KMS-11 (cell line): ENCODE results near the gene FHAD1.

Experiments
- H2AFZ ChIP-seq: fragments of 200-600 bp; sonication (generic); 2 replicates; pipeline ENCODE4 v1.6.1; 2016; ENCODE audit warnings: antibody characterized with exemption, mixed run types, low read depth
- H3K27ac ChIP-seq: fragments of 200-600 bp; sonication (generic); 2 replicates; pipeline ENCODE4 v1.6.1; 2016; ENCODE audit warnings: mild to moderate bottlenecking, mixed run types
- H3K27me3 ChIP-seq: fragments of 200-600 bp; sonication (generic); 2 replicates; pipeline ENCODE4 v1.6.1; 2017; ENCODE audit warnings: mild to moderate bottlenecking, low read depth, mixed run types, moderate library complexity; ENCODE audit not compliant: insufficient read depth
- H3K36me3 ChIP-seq: fragments of 200-600 bp; sonication (generic); 2 replicates; pipeline ENCODE4 v1.6.1; 2017; ENCODE audit warnings: mild to moderate bottlenecking, mixed run types; ENCODE audit not compliant: insufficient read depth
- H3K4me1 ChIP-seq: fragments of 200-600 bp; sonication (generic); 2 replicates; pipeline ENCODE4 v1.6.1; 2016; ENCODE audit warnings: mild to moderate bottlenecking, low read depth, mixed run types; ENCODE audit not compliant: poor library complexity, severe bottlenecking
- H3K4me2 ChIP-seq: fragments of 200-600 bp; sonication (generic); 2 replicates; pipeline ENCODE4 v1.7.0; 2016; ENCODE audit warnings: mild to moderate bottlenecking, mixed run types
- H3K4me3 ChIP-seq: fragments of 200-600 bp; sonication (generic); IDR thresholded peaks from 2 replicates; pipeline ENCODE4 v1.6.1; 2017; ENCODE audit warnings: low read depth, low read length, mixed read lengths; ENCODE audit not compliant: insufficient read depth
- H3K79me2 ChIP-seq: fragments of 200-600 bp; sonication (generic); 2 replicates; pipeline ENCODE4 v1.6.1; 2016; ENCODE audit warnings: low read depth, mixed run types; ENCODE audit not compliant: insufficient read depth
- H3K9ac ChIP-seq: fragments of 200-600 bp; sonication (generic); 2 replicates; pipeline ENCODE4 v1.6.1; 2016; ENCODE audit warnings: mild to moderate bottlenecking, mixed run types
- H4K20me1 ChIP-seq: fragments of 200-600 bp; sonication (generic); 2 replicates; pipeline ENCODE4 v1.6.1; 2016; ENCODE audit warnings: mild to moderate bottlenecking, mixed run types; ENCODE audit not compliant: insufficient read depth
- CTCF ChIP-seq: fragments of 200-600 bp; sonication (generic); conservative IDR thresholded peaks from 2 replicates; pipeline ENCODE4 v1.6.1; 2017; ENCODE audit warnings: low read depth, mild to moderate bottlenecking, antibody characterized with exemption, low read length, moderate library complexity, mixed read lengths

FHAD1 gene

GRCh38 chr1:15362737-15363128 is 115.7 kb downstream of the FHAD1 start:
- Histone ChIP-seq H3K4me1 (no peaks in the 10 kb centered on the region), H3K4me3 (no peak overlapping the region), H2AFZ (no peak overlapping the region)

DNA sequence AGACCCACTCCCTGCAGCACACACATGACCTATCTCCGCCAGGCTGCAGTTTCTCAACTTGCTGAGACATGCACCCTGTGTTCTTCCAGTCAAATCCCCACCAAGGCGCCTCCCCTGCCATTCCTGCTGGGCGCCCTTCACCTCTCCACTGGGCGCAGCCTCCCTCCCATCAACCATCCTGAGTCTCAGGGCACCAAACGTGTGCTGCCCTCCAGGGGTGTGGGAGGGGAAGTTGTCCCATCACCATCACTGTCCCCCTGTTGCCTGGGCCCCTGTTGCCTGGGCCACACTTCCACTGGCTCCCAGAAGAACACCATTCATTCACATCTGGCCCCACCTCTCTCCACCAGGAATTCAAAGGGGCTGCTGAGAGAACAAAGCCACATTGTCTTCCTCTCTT is 117.7 kb downstream of the FHAD1 start:
- peaks cover 15% of the 10 kb centered on the region for H3K27me3 ChIP-seq
- H2AFZ ChIP-seq = no peak overlapping the region
- no peaks in the 10 kb centered on the region for H3K79me2 ChIP-seq
- TF ChIP-seq CTCF = no peak
- H3K4me1 ChIP-seq = no peaks in the 10 kb centered on the region
- no peak overlapping the region for H3K4me3 ChIP-seq
- no peak overlapping the region for H3K9ac ChIP-seq
- no peak overlapping the region for H3K4me2 ChIP-seq
- no peak overlapping the region for H3K27ac ChIP-seq
- no peaks in the 10 kb centered on the region for H3K36me3 ChIP-seq
- H4K20me1 ChIP-seq = no peaks in the 10 kb centered on the region

More at GRCh38 chr1:15362737-15363128, 115.7 kb downstream of the FHAD1 start:
- Histone ChIP-seq H3K79me2 (no peaks in the 10 kb centered on the region), H3K9ac (no peak overlapping the region), H4K20me1 (no peaks in the 10 kb centered on the region), H3K4me2 (no peak overlapping the region), H3K36me3 (no peaks in the 10 kb centered on the region), H3K27ac (no peak overlapping the region), H3K27me3 (peaks cover 15% of the 10 kb centered on the region)
- TF ChIP-seq CTCF = no peak

DNA sequence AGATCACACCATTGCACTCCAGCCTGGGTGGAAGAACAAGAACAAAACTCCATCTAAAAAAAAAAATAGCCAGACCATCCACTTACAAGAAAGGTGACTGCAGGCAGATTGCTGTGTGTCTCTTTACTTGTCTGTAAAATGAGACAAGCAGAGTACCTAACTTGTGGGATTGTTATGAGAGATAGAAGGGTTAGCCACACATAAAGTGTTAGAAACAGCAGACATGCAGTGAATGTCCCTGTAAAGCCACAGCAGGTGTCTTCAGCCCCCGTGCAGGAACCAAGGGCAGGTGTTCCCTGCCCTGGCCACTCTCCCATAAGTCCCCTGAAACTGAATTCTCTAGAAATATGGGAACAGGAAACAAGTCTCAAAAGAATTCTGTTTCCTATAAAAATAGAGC is 121.9 kb downstream of the FHAD1 start:
- TF ChIP-seq CTCF = no peak
- peaks cover 15% of the 10 kb centered on the region for H3K27me3 ChIP-seq
- no peak overlapping the region for H3K9ac ChIP-seq
- no peak overlapping the region for H3K27ac ChIP-seq
- H3K4me3 ChIP-seq = no peak overlapping the region
- H3K36me3 ChIP-seq = no peaks in the 10 kb centered on the region
- no peaks in the 10 kb centered on the region for H3K4me1 ChIP-seq
- no peak overlapping the region for H2AFZ ChIP-seq
- no peak overlapping the region for H3K4me2 ChIP-seq
- no peaks in the 10 kb centered on the region for H4K20me1 ChIP-seq
- H3K79me2 ChIP-seq = no peaks in the 10 kb centered on the region

DNA sequence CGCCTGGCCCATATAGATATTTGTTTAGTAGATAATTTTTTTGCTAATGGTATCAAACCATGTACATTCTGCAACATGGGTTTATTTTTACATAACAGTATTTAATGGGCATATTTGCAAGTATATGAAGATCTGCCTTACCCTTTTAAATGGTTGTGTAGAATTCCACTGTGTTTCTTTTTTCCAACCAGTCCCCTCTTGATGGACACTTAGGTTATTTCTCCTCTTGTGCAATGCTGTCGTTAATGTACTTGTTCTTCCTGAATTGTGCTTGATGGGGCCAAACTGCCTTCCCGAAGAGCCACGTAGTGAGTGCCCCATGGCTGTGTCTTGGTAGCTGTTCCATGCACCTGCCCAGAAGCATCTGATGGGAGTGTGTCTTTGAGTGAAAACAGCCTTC is 123.2 kb downstream of the FHAD1 start:
- Histone ChIP-seq H4K20me1 (no peaks in the 10 kb centered on the region), H2AFZ (no peak overlapping the region), H3K4me2 (no peak overlapping the region), H3K36me3 (no peaks in the 10 kb centered on the region), H3K9ac (no peak overlapping the region), H3K4me3 (no peak overlapping the region), H3K27me3 (peaks cover 8% of the 10 kb centered on the region), H3K79me2 (no peaks in the 10 kb centered on the region), H3K4me1 (no peaks in the 10 kb centered on the region), H3K27ac (no peak overlapping the region)
- no peak for TF ChIP-seq CTCF
